Measurements from ENCODE around the gene SNX30.

DNA sequence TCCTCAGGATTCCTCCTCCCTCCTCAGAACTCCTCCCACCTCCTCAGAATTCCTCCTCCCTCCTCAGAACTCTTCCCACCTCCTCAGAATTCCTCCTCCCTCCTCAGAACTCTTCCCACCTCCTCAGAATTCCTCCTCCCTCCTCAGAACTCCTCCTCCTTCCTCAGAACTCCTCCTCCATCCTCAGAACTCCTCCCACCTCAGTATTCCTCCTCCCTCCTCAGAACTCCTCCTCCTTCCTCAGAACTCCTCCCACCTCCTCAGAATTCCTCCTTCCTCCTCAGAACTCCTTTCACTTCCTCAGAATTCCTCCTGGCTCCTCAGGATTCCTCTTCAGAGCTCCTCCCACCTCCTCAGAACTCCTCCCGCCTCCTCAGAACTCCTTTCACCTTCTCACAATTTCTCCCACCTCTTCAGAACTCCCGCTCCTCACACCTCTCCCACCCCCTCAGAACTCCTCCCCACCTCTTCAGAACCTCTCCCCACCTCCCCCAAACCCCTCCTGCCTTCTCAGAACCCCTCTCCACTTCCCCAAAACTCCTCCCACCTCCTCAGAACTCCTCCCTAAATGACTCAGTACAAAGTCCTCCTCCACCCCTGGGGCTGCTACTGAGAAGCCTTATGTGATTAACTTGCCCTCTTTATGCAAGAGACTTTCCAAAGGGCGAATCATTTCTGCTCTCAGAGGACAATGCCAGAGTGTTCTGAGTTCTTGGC lies 116.9 kb downstream of the SNX30 start:
- no peak for TF ChIP-seq POLR2AphosphoS5 (IDR thresholded peaks at IDR 0.05)
- TF ChIP-seq, protein P1, sequence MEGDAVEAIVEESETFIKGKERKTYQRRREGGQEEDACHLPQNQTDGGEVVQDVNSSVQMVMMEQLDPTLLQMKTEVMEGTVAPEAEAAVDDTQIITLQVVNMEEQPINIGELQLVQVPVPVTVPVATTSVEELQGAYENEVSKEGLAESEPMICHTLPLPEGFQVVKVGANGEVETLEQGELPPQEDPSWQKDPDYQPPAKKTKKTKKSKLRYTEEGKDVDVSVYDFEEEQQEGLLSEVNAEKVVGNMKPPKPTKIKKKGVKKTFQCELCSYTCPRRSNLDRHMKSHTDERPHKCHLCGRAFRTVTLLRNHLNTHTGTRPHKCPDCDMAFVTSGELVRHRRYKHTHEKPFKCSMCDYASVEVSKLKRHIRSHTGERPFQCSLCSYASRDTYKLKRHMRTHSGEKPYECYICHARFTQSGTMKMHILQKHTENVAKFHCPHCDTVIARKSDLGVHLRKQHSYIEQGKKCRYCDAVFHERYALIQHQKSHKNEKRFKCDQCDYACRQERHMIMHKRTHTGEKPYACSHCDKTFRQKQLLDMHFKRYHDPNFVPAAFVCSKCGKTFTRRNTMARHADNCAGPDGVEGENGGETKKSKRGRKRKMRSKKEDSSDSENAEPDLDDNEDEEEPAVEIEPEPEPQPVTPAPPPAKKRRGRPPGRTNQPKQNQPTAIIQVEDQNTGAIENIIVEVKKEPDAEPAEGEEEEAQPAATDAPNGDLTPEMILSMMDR (IDR thresholded peaks at IDR 0.05) = no peak

Data from prostate gland (tissue), 2 donors.